H1 (cell line): ENCODE data around the gene P2RX5. TPM values are rescaled to one million over a fixed set of nuclear protein-coding genes. Genes with fewer than 3 reads are reported as not detected.

ENCODE experiments used
- CBX5 ChIP-seq: fragments of 300-800, 300-1000 bp; sonication (generic); IDR thresholded peaks from 2 replicates; pipeline ENCODE4 v1.7.1; 2016; ENCODE audit warnings: antibody characterized with exemption, low read length, low read depth
- CHD7 ChIP-seq: fragments of 300-600 bp; sonication (generic); IDR thresholded peaks from 2 replicates; pipeline ENCODE4 v1.7.1; 2012; ENCODE audit warnings: low read length, moderate library complexity, mild to moderate bottlenecking, inconsistent platforms; ENCODE audit not compliant: insufficient replicate concordance
- CTBP2 ChIP-seq: IDR thresholded peaks from 2 replicates; pipeline ENCODE4 v1.7.0; 2011; ENCODE audit warnings: borderline replicate concordance, mild to moderate bottlenecking, moderate library complexity, mixed read lengths, low read length; ENCODE audit not compliant: insufficient read depth, insufficient read length
- CTCF ChIP-seq, 3 experiments: IDR thresholded peaks; 1 replicate in 2 of 3; 2 replicates in 1 of 3; pipeline versions ENCODE4 v1.5.1 to v1.6.1; 2011; ENCODE audit warnings: low read length in 3 of 3, mild to moderate bottlenecking in 3 of 3, inconsistent platforms in 2 of 3, low read depth in 1 of 3, moderate library complexity in 1 of 3; ENCODE audit not compliant: insufficient read depth in 1 of 3; ENCODE audit errors: control extremely low read depth in 1 of 3
- EGR1 ChIP-seq: IDR thresholded peaks from 2 replicates; pipeline ENCODE4 v1.6.1; 2011; ENCODE audit warnings: low read depth, low read length, borderline replicate concordance
- HDAC6 ChIP-seq: IDR thresholded peaks from one replicate; pipeline ENCODE4 v1.7.1; 2012; ENCODE audit warnings: low read depth, mild to moderate bottlenecking, inconsistent platforms, low read length, moderate library complexity
- POU5F1 ChIP-seq: IDR thresholded peaks from 2 replicates; pipeline ENCODE4 v1.6.1; 2011; ENCODE audit warnings: low read depth, mild to moderate bottlenecking, low read length, moderate library complexity
- RAD21 ChIP-seq, 2 experiments: IDR thresholded peaks in 1 of 2; conservative IDR thresholded peaks in 1 of 2; 2 replicates each; pipeline ENCODE4 v1.6.1; 2011; ENCODE audit warnings: low read depth in 2 of 2, low read length in 2 of 2, improper control_type of control experiment in 1 of 2, inconsistent platforms in 1 of 2, mild to moderate bottlenecking in 1 of 2, moderate library complexity in 1 of 2
- polyA plus RNA-seq, 7 experiments: library from polyadenylated mRNA; depleted of rRNA in 3 of 7; stranded (reverse) in 5 of 7; unstranded in 2 of 7; fragments of >200 nt in 5 of 7; fragments of 200-250 nt in 2 of 7; gene quantifications; 1 replicate in 5 of 7; 2 replicates in 1 of 7; 4 replicates in 1 of 7; pipeline versions ENCODE4 v1.2.1 to v1.2.3, GENCODE V29; 2011 to 2013; ENCODE audit warnings: missing spikeins in 2 of 7, mixed read lengths in 2 of 7
- total RNA-seq: library from RNA; stranded (reverse); fragmentation: NEBNext Ultra II Directional; extraction: Animal tissue kit (Norgen Biotek cat#: 25700); gene quantifications from 2 replicates; pipeline ENCODE4 v1.2.1, GENCODE V29; 2021

P2RX5 gene
- total and polyA plus RNA-seq, 2 of the 8 experiments (the other 6 are each of a cell fraction or from before 2014, with no cell fraction given), result 12.0 to 15.6 TPM

- no peak for TF ChIP-seq CHD7
- TF ChIP-seq CTCF (IDR thresholded peaks at IDR 0.05; ENCODE audit: control extremely low read depth in 1 of 3, insufficient read depth in 1 of 3, low read depth in 1 of 3, low read length in 3 of 3), result peak; percentile 51 to 61 (median 60)
- TF ChIP-seq HDAC6, result no peak
- peak; percentile 46 to 72 for TF ChIP-seq RAD21 (IDR thresholded peaks at IDR 0.05 in 1 of 2, conservative IDR thresholded peaks at IDR 0.05 in 1 of 2; ENCODE audit: low read depth in 2 of 2, low read length in 2 of 2)
- no peak for TF ChIP-seq POU5F1
- TF ChIP-seq CTBP2, result no peak
- no peak for TF ChIP-seq EGR1
- TF ChIP-seq CBX5, result no peak
These were observed 3.6 kb downstream of the P2RX5 start (continued) for GRCh38 chr17:3692346-3692745.
